Cardiac muscle cell (in vitro differentiated cells and primary cell): ENCODE results near the gene BAIAP2. TPM values are rescaled to one million over a fixed set of nuclear protein-coding genes. Genes with fewer than 3 reads are reported as not detected.
A peak's percentile ranks its signal among the peaks of the same experiment; 100 is the strongest.

ENCODE experiments used
- DNase-seq, 2 donors: peaks; one replicate each; pipeline versions ENCODE4 v3.0.0 to v3.0.0-alpha.2; 2010 to 2017; ENCODE audit warnings: low read depth in 1 of 2, low spot score in 1 of 2
- H3K27ac ChIP-seq: fragments of 200-600 bp; sonication (generic); 2 replicates; pipeline ENCODE4 v1.5.1; 2016
- H3K27me3 ChIP-seq: fragments of 200-600 bp; sonication (generic); 2 replicates; pipeline ENCODE4 v1.6.0; 2016; ENCODE audit warnings: control low read depth
- H3K36me3 ChIP-seq: fragments of 200-600 bp; sonication (generic); 2 replicates; pipeline ENCODE4 v1.5.1; 2016; ENCODE audit warnings: control low read depth
- H3K4me1 ChIP-seq: fragments of 200-600 bp; sonication (generic); 2 replicates; pipeline ENCODE4 v1.8.1; 2017; ENCODE audit warnings: low read depth, mild to moderate bottlenecking, mixed run types
- H3K4me3 ChIP-seq: fragments of 200-600 bp; sonication (generic); 2 replicates; pipeline ENCODE4 v1.5.1; 2016; ENCODE audit warnings: mild to moderate bottlenecking
- H3K9me3 ChIP-seq: fragments of 200-600 bp; sonication (generic); 2 replicates; pipeline ENCODE4 v1.5.1; 2017; ENCODE audit warnings: low read depth, mild to moderate bottlenecking, control low read depth
- polyA plus RNA-seq: library from polyadenylated mRNA; unstranded; fragments of >200 nt; fragmentation: Nextera tagmentation; extraction: Ambion mirVana; gene quantifications from 2 replicates; pipeline ENCODE4 v1.2.1, GENCODE V29; 2016
- total RNA-seq: library from RNA; depleted of rRNA; stranded (reverse); fragments of >200 nt; gene quantifications from 2 replicates; pipeline ENCODE4 v1.2.3, GENCODE V29; 2016
- TF ChIP-seq, protein P1 (sequence below): IDR thresholded peaks from 2 replicates; pipeline ENCODE4 v1.5.1; 2012; ENCODE audit warnings: low read depth, mild to moderate bottlenecking, low read length

The BAIAP2 gene
- total and polyA plus RNA-seq, 2 experiments from 2014 or later = 22.5 to 24.9 TPM

DNA sequence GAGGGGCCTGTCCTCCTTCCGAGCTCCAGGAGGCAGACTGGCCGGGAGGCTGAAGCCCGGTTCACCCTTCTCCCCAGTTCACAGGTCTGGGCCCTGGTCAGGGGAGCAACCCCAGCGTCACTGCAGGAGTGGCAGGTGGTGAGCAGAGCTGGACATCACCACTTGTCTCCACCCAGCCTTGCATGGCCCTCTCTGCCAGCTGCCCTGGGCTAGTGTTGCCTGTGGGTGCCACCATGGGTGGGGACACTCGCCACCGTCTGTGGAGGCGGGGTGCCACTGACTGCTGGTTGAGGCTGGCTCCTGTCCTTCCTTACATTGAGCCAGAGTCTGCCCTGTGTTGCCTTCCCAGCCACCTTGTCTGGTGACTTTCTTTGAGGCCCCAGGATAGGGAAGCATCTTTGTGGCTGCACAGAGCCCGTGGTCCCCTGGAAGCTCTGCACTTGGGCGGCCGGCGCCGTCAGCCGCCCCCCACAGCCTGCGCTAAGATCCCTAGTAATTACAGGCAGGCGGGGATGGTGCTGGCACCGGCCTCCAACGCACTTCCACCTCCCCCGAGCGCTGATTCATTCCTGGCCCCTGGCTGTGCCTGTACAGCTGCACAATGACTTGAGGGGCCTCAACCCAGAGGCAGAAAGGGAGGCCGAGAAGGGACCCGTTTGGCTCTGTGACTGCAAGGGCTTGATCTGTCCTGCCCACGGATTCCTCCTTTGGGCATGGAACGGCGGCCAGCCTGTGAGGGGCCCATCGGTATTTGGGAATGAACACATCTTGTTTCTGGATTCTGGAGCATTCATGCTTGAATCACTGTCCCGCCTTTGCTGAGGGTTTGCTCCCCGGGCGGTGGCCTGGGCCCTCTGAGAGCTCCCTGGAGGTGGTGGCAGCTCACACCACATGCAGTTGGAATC is 5.2 kb downstream of the BAIAP2 start:
- DNase-seq = peak in 1 of 2 donors; percentile 57
- no peak overlapping the region for H3K4me3 ChIP-seq
- TF ChIP-seq, protein P1, sequence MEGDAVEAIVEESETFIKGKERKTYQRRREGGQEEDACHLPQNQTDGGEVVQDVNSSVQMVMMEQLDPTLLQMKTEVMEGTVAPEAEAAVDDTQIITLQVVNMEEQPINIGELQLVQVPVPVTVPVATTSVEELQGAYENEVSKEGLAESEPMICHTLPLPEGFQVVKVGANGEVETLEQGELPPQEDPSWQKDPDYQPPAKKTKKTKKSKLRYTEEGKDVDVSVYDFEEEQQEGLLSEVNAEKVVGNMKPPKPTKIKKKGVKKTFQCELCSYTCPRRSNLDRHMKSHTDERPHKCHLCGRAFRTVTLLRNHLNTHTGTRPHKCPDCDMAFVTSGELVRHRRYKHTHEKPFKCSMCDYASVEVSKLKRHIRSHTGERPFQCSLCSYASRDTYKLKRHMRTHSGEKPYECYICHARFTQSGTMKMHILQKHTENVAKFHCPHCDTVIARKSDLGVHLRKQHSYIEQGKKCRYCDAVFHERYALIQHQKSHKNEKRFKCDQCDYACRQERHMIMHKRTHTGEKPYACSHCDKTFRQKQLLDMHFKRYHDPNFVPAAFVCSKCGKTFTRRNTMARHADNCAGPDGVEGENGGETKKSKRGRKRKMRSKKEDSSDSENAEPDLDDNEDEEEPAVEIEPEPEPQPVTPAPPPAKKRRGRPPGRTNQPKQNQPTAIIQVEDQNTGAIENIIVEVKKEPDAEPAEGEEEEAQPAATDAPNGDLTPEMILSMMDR = no peak
- no peak overlapping the region for H3K27ac ChIP-seq
- no peaks in the 10 kb centered on the region for H3K36me3 ChIP-seq
- no peaks in the 10 kb centered on the region for H3K9me3 ChIP-seq
- no peaks in the 10 kb centered on the region for H3K4me1 ChIP-seq
- H3K27me3 ChIP-seq = no peaks in the 10 kb centered on the region

DNA sequence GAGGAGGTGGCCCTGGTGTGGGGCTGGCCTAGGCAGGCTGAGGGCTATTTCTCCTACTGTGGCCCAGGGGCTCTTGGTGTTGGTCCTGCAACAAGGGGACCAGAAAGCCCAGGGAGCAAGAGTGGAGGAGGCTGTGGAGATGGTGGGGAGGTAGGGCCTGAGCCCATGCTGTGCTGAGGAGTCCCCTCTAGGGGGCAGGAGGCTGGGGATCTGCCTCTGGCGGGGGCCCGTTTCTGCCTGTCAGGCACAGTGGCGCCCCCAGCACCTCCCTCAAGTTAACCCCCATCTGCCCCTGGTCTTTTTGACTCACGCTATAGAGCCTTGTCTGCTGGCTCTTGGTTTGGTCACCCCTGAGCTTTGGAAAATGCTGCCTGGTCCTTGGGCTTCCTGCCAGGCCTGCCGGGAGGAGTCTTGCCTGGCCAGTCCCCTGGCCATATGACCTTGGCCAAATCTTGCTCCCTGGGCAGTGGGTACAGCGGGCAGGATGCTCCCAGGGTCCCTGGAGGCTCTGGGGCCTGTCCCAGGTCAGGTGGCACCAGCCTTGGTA is 5.9 kb downstream of the BAIAP2 start:
- H3K27ac ChIP-seq = no peak overlapping the region
- H3K9me3 ChIP-seq = no peaks in the 10 kb centered on the region
- no peaks in the 10 kb centered on the region for H3K4me1 ChIP-seq
- no peaks in the 10 kb centered on the region for H3K36me3 ChIP-seq
- no peaks in the 10 kb centered on the region for H3K27me3 ChIP-seq
- no peak for DNase-seq
- no peak overlapping the region for H3K4me3 ChIP-seq
- TF ChIP-seq, protein P1 = peak; percentile 61

DNA sequence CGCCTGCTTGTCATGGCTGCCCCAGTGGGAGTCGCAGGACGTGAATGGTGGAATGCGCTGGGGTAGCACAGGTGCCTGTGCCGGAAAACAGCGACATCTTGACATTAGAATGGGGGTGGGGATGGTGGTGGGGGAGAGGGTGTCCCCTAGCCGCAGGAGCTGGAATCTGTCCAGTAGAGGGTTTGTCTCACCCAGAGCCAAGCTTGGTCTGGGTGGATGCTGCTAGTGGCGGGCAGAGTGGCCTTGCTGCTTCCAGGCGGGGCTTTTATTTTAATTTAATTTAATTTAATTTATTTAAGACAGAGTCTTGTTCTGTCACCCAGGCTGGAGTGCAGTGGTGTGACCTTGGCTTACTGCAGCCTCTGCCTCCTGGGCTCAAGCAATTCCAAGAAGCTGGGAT is 7.7 kb downstream of the BAIAP2 start:
- TF ChIP-seq, protein P1 = no peak
- Histone ChIP-seq H3K27ac (no peak overlapping the region), H3K27me3 (no peaks in the 10 kb centered on the region), H3K9me3 (no peaks in the 10 kb centered on the region), H3K4me1 (no peaks in the 10 kb centered on the region), H3K36me3 (no peaks in the 10 kb centered on the region), H3K4me3 (no peak overlapping the region)
- DNase-seq = no peak

DNA sequence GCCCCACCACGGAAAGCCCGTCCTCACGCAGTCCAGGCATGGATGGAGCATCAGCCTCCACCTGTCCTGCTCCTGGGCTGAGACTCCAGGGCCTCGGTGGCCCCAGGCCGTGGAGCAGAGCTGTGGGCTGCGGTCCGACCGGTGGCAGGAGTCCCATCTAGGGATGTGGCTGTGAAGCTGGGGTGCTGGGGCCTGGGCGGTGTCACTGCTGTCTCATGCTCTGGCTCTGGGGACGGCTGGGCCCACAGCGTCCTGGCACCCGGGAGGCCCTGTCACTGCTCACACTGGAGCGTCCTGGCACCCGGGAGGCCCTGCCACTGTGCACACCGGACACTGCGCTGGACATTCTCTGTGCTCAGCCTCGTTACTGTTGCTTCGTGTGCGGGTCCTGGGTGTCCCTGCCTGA is 8.4 kb downstream of the BAIAP2 start:
- no peaks in the 10 kb centered on the region for H3K27me3 ChIP-seq
- no peaks in the 10 kb centered on the region for H3K4me1 ChIP-seq
- H3K27ac ChIP-seq = peak overlapping the region; percentile 39
- H3K9me3 ChIP-seq = no peaks in the 10 kb centered on the region
- TF ChIP-seq, protein P1 = no peak
- H3K4me3 ChIP-seq = no peak overlapping the region
- no peaks in the 10 kb centered on the region for H3K36me3 ChIP-seq
- no peak for DNase-seq

DNA sequence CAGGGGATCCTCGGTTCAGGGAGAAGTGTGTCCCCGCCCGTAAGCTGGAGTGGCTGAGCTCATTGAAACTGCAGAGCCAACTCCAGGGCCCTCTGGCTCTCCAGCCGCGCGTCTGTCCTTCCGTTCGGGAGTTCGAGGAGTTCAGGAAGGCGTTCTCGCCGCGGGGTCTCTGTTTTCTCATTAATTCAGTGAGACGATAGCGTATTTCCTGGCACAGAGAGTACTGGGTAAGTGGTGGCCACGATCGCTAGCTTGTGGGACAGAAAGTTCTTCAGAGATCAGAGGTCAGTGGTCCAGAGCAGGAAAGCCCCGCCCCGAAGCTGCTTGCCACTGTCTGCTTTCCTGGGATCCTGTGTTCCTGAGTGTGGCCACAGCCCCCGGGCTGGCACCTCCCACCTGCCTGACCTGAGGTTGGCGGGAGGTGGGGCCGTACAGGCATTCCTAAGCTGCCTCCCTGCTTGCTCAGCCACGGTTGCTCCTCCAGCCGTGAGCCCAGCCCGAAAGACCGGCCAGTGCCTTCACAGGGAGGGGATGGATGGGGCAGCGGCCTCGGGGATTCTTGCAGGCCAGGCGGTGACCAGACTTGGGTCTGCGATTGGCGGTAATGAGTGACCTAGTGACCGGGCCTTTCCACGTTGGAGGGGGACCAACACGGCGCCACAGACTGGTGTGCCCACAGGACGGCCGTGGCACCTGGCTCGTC is 8.9 kb downstream of the BAIAP2 start:
- no peak for DNase-seq
- Histone ChIP-seq H3K9me3 (no peaks in the 10 kb centered on the region), H3K27me3 (no peaks in the 10 kb centered on the region), H3K4me1 (no peaks in the 10 kb centered on the region), H3K27ac (peak overlapping the region; percentile 39), H3K4me3 (no peak overlapping the region), H3K36me3 (no peaks in the 10 kb centered on the region)
- TF ChIP-seq, protein P1 = no peak
